K562 (cell line): Measurements from ENCODE around the gene KRT33B. TPM values are rescaled to one million over a fixed set of nuclear protein-coding genes. Genes with fewer than 3 reads are reported as not detected.

Experiments used
- EHMT2 ChIP-seq: fragments of 450-650 bp; IDR thresholded peaks from 2 replicates; pipeline ENCODE4 v1.6.1; 2018; ENCODE audit warnings: antibody characterized with exemption
- FOXJ3 ChIP-seq: sonication (generic); formaldehyde crosslinking; IDR thresholded peaks from 2 replicates; pipeline ENCODE4 v1.4.0; 2020; ENCODE audit warnings: mild to moderate bottlenecking, missing genetic modification reagents
- MTA2 ChIP-seq: fragments of 450-650 bp; IDR thresholded peaks from 2 replicates; pipeline ENCODE4 v1.6.1; 2016; ENCODE audit warnings: low read depth
- MTF1 ChIP-seq: fragments of 250-450 bp; sonication (Bioruptor Pico); IDR thresholded peaks from 2 replicates; pipeline ENCODE4 v1.9.0; 2021; ENCODE audit warnings: moderate library complexity, mild to moderate bottlenecking, inconsistent platforms, borderline replicate concordance
- NFRKB ChIP-seq: fragments of 450-650 bp; IDR thresholded peaks from 2 replicates; pipeline ENCODE4 v1.6.1; 2016; ENCODE audit warnings: low read depth
- STAT5A ChIP-seq: IDR thresholded peaks from 2 replicates; pipeline ENCODE4 v1.6.1; 2012; ENCODE audit warnings: low read length, inconsistent platforms, borderline replicate concordance
- TEAD2 ChIP-seq: fragments of 450-650 bp; IDR thresholded peaks from 2 replicates; pipeline ENCODE4 v1.6.1; 2016; ENCODE audit warnings: missing genetic modification characterization, control low read depth, missing compliant biosample characterization
- XRCC3 ChIP-seq: fragments of 450-650 bp; IDR thresholded peaks from 2 replicates; pipeline ENCODE4 v1.6.1; 2017; ENCODE audit warnings: mild to moderate bottlenecking, moderate library complexity
- ZNF551 ChIP-seq: fragments of 250-450 bp; sonication (Bioruptor Pico); IDR thresholded peaks from 2 replicates; pipeline ENCODE4 v1.5.0; 2021; ENCODE audit warnings: mild to moderate bottlenecking, moderate library complexity
- ZNF561 ChIP-seq: fragments of 450-650 bp; formaldehyde crosslinking; conservative IDR thresholded peaks from 2 replicates; pipeline ENCODE4 v1.4.0; 2020; ENCODE audit warnings: mild to moderate bottlenecking, moderate library complexity
- polyA plus RNA-seq, 8 experiments: library from polyadenylated mRNA; depleted of rRNA in 4 of 8; stranded (reverse) in 5 of 8; unstranded in 3 of 8; fragments of >200 nt; fragmentation: Nextera tagmentation in 2 of 8; fragmentation: Illumina TruSeq in 1 of 8; extraction: Ambion mirVana in 2 of 8; extraction: Trizol in 1 of 8; gene quantifications; 2 replicates each; pipeline versions ENCODE4 v1.2.1 to v1.2.3, GENCODE V29; 2011 to 2014; ENCODE audit warnings: inconsistent platforms in 1 of 8, missing spikeins in 1 of 8
- total RNA-seq, 7 experiments: library from RNA; depleted of rRNA in 6 of 7; stranded (reverse); fragments of >200 nt in 6 of 7; fragmentation: Illumina TruSeq in 2 of 7; extraction: Trizol in 2 of 7; gene quantifications; 2 replicates each; pipeline versions ENCODE4 v1.2.1 to v1.2.3, GENCODE V29; 2011 to 2021; ENCODE audit warnings: low replicate concordance in 1 of 7
- TF ChIP-seq, protein P1 (sequence below), 2 experiments: fragments of 450-650 bp; formaldehyde crosslinking in 1 of 2; IDR thresholded peaks; 2 replicates each; pipeline versions ENCODE4 v1.4.0 to v1.6.1; 2014 to 2020; ENCODE audit warnings: mild to moderate bottlenecking in 2 of 2, borderline replicate concordance in 1 of 2, low read depth in 1 of 2
- TF ChIP-seq, protein P2 (sequence below): fragments of 250-450 bp; sonication (Bioruptor Pico); IDR thresholded peaks from 2 replicates; pipeline ENCODE4 v1.5.1; 2021; ENCODE audit warnings: mild to moderate bottlenecking

The KRT33B gene
- total and polyA plus RNA-seq, 9 of the 15 experiments (the other 6 are each of a cell fraction or from before 2014, with no cell fraction given) = not detected

DNA sequence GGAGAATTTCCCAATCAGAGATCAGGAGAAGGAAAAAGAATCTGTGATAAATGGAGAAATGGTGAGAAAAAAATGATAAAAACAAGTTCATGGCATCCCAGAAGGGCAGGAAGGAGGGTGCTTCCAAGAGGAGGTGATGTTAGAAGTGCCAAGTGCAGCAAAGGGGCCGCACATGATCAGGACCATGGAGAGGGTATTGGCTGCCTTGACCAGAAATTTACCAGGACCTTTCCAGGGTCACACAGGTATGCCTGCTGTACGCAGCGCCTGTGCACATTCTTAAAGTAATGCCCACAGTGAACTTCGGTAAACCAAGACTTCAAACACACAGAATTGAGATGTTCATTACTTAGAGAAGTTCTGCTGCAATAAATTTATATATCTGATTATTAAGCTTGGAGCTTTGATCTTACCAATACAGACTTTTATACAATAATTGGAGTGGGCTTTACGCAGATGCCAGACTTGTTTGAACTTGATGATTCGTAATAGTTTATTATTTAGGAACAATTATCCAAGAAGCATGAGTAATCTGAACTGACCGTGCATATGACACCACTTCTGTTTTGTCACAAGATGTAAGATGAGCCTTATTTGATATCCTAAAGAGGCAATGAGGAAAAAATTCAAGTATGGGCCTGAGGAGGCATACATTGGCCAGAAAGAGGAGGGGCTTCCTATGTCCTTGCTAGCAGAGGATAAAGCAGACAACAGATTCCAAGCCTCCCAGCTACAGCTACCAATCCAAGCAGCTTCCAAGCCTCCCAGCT lies 16.8 kb downstream of the KRT33B start (continued):
- TF ChIP-seq, protein P1, sequence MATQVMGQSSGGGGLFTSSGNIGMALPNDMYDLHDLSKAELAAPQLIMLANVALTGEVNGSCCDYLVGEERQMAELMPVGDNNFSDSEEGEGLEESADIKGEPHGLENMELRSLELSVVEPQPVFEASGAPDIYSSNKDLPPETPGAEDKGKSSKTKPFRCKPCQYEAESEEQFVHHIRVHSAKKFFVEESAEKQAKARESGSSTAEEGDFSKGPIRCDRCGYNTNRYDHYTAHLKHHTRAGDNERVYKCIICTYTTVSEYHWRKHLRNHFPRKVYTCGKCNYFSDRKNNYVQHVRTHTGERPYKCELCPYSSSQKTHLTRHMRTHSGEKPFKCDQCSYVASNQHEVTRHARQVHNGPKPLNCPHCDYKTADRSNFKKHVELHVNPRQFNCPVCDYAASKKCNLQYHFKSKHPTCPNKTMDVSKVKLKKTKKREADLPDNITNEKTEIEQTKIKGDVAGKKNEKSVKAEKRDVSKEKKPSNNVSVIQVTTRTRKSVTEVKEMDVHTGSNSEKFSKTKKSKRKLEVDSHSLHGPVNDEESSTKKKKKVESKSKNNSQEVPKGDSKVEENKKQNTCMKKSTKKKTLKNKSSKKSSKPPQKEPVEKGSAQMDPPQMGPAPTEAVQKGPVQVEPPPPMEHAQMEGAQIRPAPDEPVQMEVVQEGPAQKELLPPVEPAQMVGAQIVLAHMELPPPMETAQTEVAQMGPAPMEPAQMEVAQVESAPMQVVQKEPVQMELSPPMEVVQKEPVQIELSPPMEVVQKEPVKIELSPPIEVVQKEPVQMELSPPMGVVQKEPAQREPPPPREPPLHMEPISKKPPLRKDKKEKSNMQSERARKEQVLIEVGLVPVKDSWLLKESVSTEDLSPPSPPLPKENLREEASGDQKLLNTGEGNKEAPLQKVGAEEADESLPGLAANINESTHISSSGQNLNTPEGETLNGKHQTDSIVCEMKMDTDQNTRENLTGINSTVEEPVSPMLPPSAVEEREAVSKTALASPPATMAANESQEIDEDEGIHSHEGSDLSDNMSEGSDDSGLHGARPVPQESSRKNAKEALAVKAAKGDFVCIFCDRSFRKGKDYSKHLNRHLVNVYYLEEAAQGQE (IDR thresholded peaks at IDR 0.05; ENCODE audit: borderline replicate concordance) = peak; percentile 93
- TF ChIP-seq, protein P1 (CRISPR knock-in tag; IDR thresholded peaks at IDR 0.05; ENCODE audit: low read depth) = 0 out of 2 replicates have a peak, but pooled peaks have one; percentile 28
- TF ChIP-seq NFRKB = no peak
- TF ChIP-seq EHMT2 = peak; percentile 85
- no peak for TF ChIP-seq FOXJ3
- TF ChIP-seq ZNF551 (CRISPR knock-in tag) = no peak
- TF ChIP-seq MTA2 = no peak
- TF ChIP-seq ZNF561 = no peak
- no peak for TF ChIP-seq STAT5A
- TF ChIP-seq TEAD2 (tag) = no peak
- TF ChIP-seq, protein P2, sequence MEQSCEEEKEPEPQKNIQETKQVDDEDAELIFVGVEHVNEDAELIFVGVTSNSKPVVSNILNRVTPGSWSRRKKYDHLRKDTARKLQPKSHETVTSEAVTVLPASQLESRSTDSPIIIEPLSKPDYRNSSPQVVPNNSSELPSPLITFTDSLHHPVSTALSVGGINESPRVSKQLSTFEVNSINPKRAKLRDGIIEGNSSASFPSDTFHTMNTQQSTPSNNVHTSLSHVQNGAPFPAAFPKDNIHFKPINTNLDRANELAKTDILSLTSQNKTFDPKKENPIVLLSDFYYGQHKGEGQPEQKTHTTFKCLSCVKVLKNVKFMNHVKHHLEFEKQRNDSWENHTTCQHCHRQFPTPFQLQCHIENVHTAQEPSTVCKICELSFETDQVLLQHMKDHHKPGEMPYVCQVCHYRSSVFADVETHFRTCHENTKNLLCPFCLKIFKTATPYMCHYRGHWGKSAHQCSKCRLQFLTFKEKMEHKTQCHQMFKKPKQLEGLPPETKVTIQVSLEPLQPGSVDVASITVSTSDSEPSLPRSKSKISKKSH (CRISPR knock-in tag) = no peak
- TF ChIP-seq MTF1 (CRISPR knock-in tag) = no peak
- TF ChIP-seq XRCC3 = no peak
